GM19023 (cell line): ENCODE measurements around the gene COX6A2.
"Not testable (repeated sequence)": the region's sequence is repeated elsewhere in the genome, so short reads cannot be mapped to it uniquely, and the experiment has no call there.

Source experiments
- ATAC-seq: cut with Tn5 transposase; IDR thresholded peaks from one replicate; pipeline ENCODE4 v1.9.1; 2021; ENCODE audit warnings: mild to moderate bottlenecking, moderate library complexity; ENCODE audit not compliant: unreplicated experiment

The COX6A2 gene

GRCh38 chr16:31439023-31439422 lies 10.9 kb upstream of the COX6A2 start:
- ATAC-seq: not testable (repeated sequence)

GRCh38 chr16:31438414-31438813 lies 10.3 kb upstream of the COX6A2 start:
- no peak for ATAC-seq

GRCh38 chr16:31436221-31437045 lies 8.3 kb upstream of the COX6A2 start:
- no peak for ATAC-seq

DNA sequence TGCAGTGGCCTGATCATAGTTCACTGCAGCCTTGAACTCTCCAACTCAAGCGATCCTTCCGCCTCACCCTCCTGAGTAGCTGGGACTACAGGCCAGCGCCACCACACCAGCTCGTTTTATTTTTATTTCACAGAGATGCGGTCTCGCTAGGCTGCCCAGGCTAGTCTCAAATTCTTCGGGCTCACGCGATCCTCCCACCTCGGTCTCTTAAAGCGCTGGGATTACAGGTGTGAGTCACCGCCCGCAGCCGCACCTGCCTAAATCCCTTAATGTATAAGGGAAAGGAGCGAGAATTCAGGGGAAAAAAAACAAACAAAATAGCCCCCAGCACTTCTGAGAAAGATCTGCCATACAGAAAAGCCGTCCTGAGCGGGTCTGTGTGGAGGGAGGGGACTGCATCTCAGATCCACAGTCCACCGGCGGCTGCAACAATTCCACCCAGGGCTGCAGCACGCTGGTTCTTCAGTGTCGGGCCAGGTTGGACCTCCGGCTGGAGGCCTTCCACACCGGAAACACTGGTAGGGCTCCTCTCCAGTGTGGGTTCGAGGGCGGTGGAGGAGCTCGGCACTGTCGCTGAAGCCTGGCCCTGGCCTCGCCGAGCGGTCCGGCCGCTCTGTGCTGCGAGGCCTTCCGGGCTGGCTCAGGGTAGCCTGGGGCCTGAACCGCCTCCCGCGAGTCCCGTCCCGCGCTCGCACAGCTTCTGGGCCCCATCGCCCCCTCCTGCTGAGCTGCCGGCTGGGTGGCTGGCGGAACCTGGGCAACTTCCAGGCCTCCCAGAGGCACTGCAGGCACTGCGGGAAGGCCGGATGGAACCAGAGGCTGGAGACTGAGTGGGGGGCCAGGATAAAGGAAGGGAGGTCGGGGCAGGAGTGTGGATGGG lies 7.4 kb upstream of the COX6A2 start:
- no peak for ATAC-seq

DNA sequence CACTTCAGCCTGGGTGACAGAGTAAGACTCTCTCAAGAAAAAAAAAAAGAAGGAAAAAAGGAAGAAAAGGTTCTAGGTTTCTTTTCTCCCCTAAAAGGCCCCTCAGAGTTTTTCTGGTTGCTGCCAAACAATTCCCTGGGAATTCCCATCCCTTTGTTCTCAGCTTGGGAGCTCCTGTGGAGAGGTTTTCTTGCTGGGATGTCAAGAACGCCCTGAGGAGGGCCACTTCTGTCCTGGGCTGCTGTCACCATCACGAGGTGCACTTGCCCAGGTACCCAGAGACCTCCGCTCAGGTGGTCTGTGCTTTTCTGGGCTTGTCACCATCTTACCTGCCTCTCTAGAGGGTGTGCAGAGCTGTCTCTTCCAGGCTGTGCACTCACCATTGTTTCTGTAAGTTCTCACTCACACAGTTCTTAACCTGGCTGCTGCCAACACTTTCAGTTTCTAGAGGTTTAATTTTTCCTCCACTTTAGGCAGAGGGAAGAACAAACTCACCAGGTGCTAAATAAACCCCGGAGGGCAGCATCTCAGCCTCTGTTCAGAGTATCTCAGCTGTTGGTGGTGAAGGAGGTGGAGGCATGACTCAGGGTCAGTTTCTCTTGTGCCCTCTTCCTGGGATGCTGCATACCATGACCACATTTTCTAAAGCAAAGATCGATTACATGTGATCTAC lies 2.4 kb upstream of the COX6A2 start:
- ATAC-seq: no peak

- ATAC-seq: no peak
Observed at GRCh38 chr16:31429796-31430195, 1.6 kb upstream of the COX6A2 start.

GRCh38 chr16:31429314-31429713 lies 1.2 kb upstream of the COX6A2 start:
- no peak for ATAC-seq

GRCh38 chr16:31428638-31429247 lies 583 bp upstream of the COX6A2 start:
- ATAC-seq: no peak

DNA sequence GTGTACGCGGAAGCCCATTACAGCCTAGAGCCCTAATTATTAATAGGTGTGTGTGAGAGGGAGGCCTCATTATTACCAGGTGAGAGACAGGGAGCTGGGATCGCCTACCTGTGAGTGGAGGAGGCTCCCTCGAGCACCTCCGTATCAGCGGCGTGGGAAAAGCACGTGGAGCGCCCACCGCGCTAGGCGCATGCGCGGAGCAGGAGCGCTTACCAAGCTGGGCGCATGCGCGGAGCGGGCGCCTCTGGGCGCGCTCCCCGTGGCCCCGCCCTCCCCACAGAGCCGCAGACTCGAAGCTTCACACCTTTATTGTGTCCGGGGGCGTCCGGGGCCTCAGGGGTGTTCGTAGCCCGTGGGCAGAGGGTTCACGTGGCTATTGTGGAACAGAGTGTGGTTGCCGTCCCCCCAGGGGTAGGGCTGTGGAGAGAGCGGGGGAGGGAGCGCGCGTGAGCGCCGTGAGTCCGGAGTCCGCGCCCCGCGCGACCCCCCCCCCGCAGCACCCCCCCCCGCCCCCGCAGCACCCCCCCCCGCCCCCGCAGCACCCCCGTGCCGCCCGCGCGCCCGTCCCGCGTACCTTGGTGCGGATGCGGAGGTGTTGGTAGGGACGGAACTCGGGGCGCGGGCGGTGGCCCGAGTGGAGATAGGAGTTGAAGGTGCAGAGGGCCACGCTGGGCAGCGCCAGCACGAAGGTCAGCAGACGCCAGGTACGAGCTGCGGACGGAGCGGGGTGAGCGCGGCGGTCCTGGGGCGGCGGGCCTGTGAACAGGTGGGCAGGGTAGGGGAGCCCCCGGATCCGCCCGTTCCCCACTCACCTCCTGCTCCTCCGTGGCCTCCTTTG lies 500 bp downstream of the COX6A2 start:
- ATAC-seq: no peak

DNA sequence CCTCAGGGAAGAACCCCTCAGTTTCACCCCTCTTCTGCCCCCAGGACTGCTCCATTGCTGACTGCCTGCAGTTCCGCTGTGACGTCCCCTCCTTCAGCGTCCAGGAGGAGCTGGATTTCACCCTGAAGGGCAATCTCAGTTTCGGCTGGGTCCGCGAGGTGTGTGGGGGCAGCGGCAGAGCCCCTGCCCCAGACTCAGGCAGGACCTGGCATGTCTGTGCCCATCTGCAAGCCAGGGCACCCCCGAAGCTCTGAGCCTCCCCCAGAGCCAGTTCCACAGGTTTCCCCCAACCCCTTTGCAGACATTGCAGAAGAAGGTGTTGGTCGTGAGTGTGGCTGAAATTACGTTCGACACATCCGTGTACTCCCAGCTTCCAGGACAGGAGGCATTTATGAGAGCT lies 4.4 kb downstream of the COX6A2 start:
- no peak for ATAC-seq

- no peak for ATAC-seq
Observed at GRCh38 chr16:31423241-31423640, 4.9 kb downstream of the COX6A2 start.

GRCh38 chr16:31421587-31421986 lies 6.6 kb downstream of the COX6A2 start:
- no peak for ATAC-seq

DNA sequence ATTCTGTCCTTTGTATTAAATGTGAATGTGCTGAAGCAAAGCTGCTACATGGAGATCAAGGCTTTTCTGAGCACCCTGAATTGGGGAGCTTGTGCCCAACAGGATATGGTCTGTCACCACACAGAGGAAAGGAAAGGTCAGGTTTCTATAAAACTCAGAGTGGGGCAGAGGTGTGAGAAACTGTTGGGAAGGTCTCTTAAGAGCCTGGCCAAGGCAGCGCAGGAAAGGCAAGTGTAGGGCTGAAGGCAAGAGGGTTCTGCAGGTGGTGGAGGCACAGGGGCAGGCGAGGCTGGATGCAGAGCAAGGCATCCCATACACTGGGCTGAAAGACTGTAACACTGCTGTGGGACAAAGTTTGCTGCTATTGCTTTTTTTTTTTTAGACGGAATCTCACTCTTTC lies 8.1 kb downstream of the COX6A2 start:
- no peak for ATAC-seq

DNA sequence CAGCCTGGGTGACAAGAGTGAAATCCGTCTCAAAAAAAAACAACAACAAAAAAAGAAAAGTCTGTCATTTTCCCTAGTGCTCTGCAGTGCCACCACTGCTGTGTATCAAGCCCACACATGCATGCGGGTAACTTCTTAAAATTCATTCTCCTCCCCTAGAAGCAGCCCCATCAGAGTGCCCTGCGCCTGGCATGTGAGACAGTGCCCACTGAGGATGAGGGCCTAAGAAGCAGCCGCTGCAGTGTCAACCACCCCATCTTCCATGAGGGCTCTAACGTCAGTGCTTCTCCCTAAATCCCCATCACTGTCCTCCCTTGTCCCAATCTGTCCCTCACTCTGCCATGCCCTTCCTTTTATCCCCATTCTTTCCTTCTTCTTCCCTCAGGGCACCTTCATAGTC lies 10.2 kb downstream of the COX6A2 start:
- ATAC-seq: no peak

- not testable (repeated sequence) for ATAC-seq
Observed at GRCh38 chr16:31417036-31417435, 11.1 kb downstream of the COX6A2 start.

GRCh38 chr16:31416371-31416770 lies 11.8 kb downstream of the COX6A2 start:
- ATAC-seq: no peak

GRCh38 chr16:31414706-31415105 lies 13.5 kb downstream of the COX6A2 start:
- ATAC-seq: no peak

- ATAC-seq: no peak
Observed at GRCh38 chr16:31413943-31414342, 14.2 kb downstream of the COX6A2 start.

DNA sequence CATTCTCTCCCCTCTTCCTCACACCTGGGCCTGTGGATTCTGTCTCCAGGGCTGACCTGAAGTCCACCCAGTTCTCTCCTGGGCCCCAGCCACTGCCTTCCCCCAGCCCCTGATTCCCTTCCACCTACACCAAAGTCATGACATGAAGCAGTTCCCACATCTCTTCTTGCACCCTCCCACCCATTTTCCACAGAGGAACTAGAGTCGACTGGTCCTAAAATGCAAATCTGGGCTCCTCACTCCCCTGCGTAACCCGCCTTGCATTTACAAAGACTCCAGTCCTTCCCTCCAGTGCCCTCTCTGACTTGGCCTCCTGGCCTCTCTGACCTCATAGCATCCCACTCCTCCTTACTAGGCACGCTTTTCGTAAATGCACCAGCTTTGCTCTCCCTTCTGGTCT lies 14.8 kb downstream of the COX6A2 start:
- no peak for ATAC-seq

GRCh38 chr16:31412750-31413149 lies 15.4 kb downstream of the COX6A2 start:
- no peak for ATAC-seq
